Mesenchymal stem cell (in vitro differentiated cells and primary cell): ENCODE data around the gene CELSR1.
A peak's percentile ranks its signal among the peaks of the same experiment; 100 is the strongest.

Experiments used
- DNase-seq: peaks from one replicate; pipeline ENCODE4 v3.0.0-alpha.2; 2013
- H2AFZ ChIP-seq: one replicate; pipeline ENCODE4 v1.6.1; 2013; ENCODE audit warnings: low read depth, mild to moderate bottlenecking, control low read depth, inconsistent platforms, low read length, moderate library complexity
- H2AK5ac ChIP-seq: 2 replicates; pipeline ENCODE4 v1.6.1; 2013; ENCODE audit warnings: low read length, moderate library complexity, mild to moderate bottlenecking, inconsistent platforms; ENCODE audit not compliant: severe bottlenecking
- H2BK120ac ChIP-seq: one replicate; pipeline ENCODE4 v1.6.1; 2013; ENCODE audit warnings: low read depth, mild to moderate bottlenecking, inconsistent platforms, low read length, moderate library complexity
- H2BK12ac ChIP-seq, 2 experiments: one replicate each; pipeline ENCODE4 v1.6.1; 2013; ENCODE audit warnings: inconsistent platforms in 2 of 2, low read length in 2 of 2, mild to moderate bottlenecking in 2 of 2, moderate library complexity in 2 of 2, control low read depth in 1 of 2
- H2BK15ac ChIP-seq: one replicate; pipeline ENCODE4 v1.6.1; 2013; ENCODE audit warnings: mild to moderate bottlenecking, low read depth, inconsistent platforms; ENCODE audit not compliant: poor library complexity, severe bottlenecking
- H2BK5ac ChIP-seq: 2 replicates; pipeline ENCODE4 v1.6.1; 2013; ENCODE audit warnings: low read depth, mild to moderate bottlenecking, low read length, control low read depth, inconsistent platforms; ENCODE audit not compliant: poor library complexity, severe bottlenecking
- H3K14ac ChIP-seq, 2 experiments: one replicate each; pipeline ENCODE4 v1.6.1; 2013; ENCODE audit warnings: inconsistent platforms in 2 of 2, low read length in 2 of 2, control low read depth in 1 of 2, mild to moderate bottlenecking in 1 of 2, moderate library complexity in 1 of 2
- H3K18ac ChIP-seq, 2 experiments: one replicate each; pipeline ENCODE4 v1.6.1; 2013; ENCODE audit warnings: inconsistent platforms in 2 of 2, low read length in 2 of 2, control low read depth in 1 of 2, low read depth in 1 of 2, mild to moderate bottlenecking in 1 of 2
- H3K23ac ChIP-seq, 2 experiments: one replicate each; pipeline ENCODE4 v1.6.1; 2013; ENCODE audit warnings: inconsistent platforms in 2 of 2, low read length in 2 of 2, mild to moderate bottlenecking in 2 of 2, moderate library complexity in 2 of 2, control low read depth in 1 of 2
- H3K27ac ChIP-seq: 2 replicates; pipeline ENCODE4 v1.5.1; 2013; ENCODE audit warnings: mild to moderate bottlenecking, moderate library complexity, low read length, control low read depth, inconsistent platforms; ENCODE audit not compliant: poor library complexity, severe bottlenecking
- H3K27me3 ChIP-seq, 2 experiments: 2 replicates each; pipeline versions ENCODE4 v1.6.1 to v1.7.0; 2013; ENCODE audit warnings: low read length in 2 of 2, mild to moderate bottlenecking in 2 of 2, moderate library complexity in 2 of 2, control low read depth in 1 of 2, inconsistent platforms in 1 of 2; ENCODE audit not compliant: control insufficient read depth in 1 of 2, insufficient read depth in 1 of 2
- H3K36me3 ChIP-seq, 2 experiments: 2 replicates each; pipeline versions ENCODE4 v1.6.1 to v1.7.0; 2013; ENCODE audit warnings: low read length in 2 of 2, control low read depth in 1 of 2, inconsistent platforms in 1 of 2, low read depth in 1 of 2, mild to moderate bottlenecking in 1 of 2; ENCODE audit not compliant: insufficient read depth in 2 of 2, control insufficient read depth in 1 of 2
- H3K4ac ChIP-seq, 2 experiments: one replicate each; pipeline ENCODE4 v1.6.1; 2013; ENCODE audit warnings: inconsistent platforms in 2 of 2, low read length in 2 of 2, mild to moderate bottlenecking in 2 of 2, moderate library complexity in 2 of 2, control low read depth in 1 of 2, low read depth in 1 of 2
- H3K4me1 ChIP-seq: 2 replicates; pipeline ENCODE4 v1.6.1; 2013; ENCODE audit warnings: low read depth, low read length, control low read depth; ENCODE audit not compliant: control insufficient read depth, insufficient read depth
- H3K4me2 ChIP-seq: 2 replicates; pipeline ENCODE4 v1.6.1; 2013; ENCODE audit warnings: low read length, mild to moderate bottlenecking, inconsistent platforms; ENCODE audit not compliant: poor library complexity, severe bottlenecking
- H3K4me3 ChIP-seq, 2 experiments: 2 replicates each; pipeline versions ENCODE4 v1.5.1 to v1.7.0; 2013; ENCODE audit warnings: low read length in 2 of 2, mild to moderate bottlenecking in 2 of 2, control low read depth in 1 of 2, low read depth in 1 of 2; ENCODE audit not compliant: insufficient read depth in 1 of 2
- H3K79me1 ChIP-seq: replicated peaks from 2 replicates; pipeline ENCODE4 v1.6.1; 2013; ENCODE audit warnings: mild to moderate bottlenecking, control low read depth, low read length, inconsistent platforms; ENCODE audit not compliant: poor library complexity, severe bottlenecking
- H3K9ac ChIP-seq: 2 replicates; pipeline ENCODE4 v1.7.0; 2013; ENCODE audit warnings: mild to moderate bottlenecking, low read length, moderate library complexity
- H3K9me3 ChIP-seq: 2 replicates; pipeline ENCODE4 v1.7.0; 2013; ENCODE audit warnings: mild to moderate bottlenecking, low read length; ENCODE audit not compliant: control insufficient read depth
- H4K8ac ChIP-seq: one replicate; pipeline ENCODE4 v1.6.1; 2013; ENCODE audit warnings: inconsistent platforms, mild to moderate bottlenecking, low read length, moderate library complexity
- H4K91ac ChIP-seq: one replicate; pipeline ENCODE4 v1.6.1; 2013; ENCODE audit warnings: mild to moderate bottlenecking, low read length, inconsistent platforms
- WGBS: methylation state at CpG from one replicate; pipeline ENCODE4 v1.1.7; 2013; ENCODE audit warnings: mixed read lengths; 5-methylcytosine and 5-hydroxymethylcytosine counted together

The CELSR1 gene

DNA sequence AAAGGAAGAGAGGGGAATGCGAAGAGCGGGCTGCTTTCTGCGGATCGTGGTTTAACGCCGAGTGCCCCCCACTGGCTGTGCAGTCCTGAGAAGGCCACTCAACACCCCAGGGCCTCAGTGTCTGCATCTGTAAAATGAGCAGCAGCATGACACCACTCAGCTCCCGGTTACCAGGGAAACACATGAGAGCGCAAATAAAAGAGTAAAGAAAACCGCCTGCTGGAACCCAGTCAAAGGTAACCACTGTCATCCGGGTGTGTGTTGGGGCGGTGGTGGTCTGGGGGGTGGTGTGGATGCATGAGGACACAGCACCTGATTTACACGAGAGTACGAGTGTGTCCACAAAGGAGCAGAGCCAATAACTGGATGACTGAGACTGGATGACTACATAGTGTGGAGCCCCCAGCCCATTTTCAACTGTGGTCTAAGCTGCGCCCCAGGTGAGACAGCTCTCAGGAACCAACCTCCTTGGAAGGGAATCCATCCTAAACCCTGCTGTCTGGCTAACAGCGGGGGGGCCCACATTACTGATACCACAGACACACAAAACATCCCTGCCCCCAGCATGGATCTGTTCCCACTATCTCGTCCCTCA, 5.7 kb downstream of the CELSR1 start:
- Histone ChIP-seq H4K91ac (no peak overlapping the region), H3K23ac (no peak overlapping the region), H3K4me2 (no peak overlapping the region), H3K27ac (no peak overlapping the region), H2AK5ac (no peak overlapping the region), H2BK5ac (no peak overlapping the region), H2BK12ac (no peak overlapping the region), H3K4me1 (peaks cover 37% of the 10 kb centered on the region), H3K9ac (no peak overlapping the region), H3K4me3 (no peak overlapping the region), H2BK120ac (no peak overlapping the region), H3K27me3 (peaks cover 4 to 28% of the 10 kb centered on the region in 2 experiments), H3K18ac (no peak overlapping the region), H4K8ac (no peak overlapping the region), H2BK15ac (no peak overlapping the region), H3K9me3 (no peaks in the 10 kb centered on the region), H3K14ac (no peak overlapping the region), H2AFZ (no peak overlapping the region), H3K79me1 (peaks cover 40% of the 10 kb centered on the region), H3K4ac (no peak overlapping the region), H3K36me3 (peaks cover 0 to 34% of the 10 kb centered on the region in 2 experiments)
- no peak for DNase-seq
- 94% methylated on average over 15 of the region's 16 CpGs for WGBS

DNA sequence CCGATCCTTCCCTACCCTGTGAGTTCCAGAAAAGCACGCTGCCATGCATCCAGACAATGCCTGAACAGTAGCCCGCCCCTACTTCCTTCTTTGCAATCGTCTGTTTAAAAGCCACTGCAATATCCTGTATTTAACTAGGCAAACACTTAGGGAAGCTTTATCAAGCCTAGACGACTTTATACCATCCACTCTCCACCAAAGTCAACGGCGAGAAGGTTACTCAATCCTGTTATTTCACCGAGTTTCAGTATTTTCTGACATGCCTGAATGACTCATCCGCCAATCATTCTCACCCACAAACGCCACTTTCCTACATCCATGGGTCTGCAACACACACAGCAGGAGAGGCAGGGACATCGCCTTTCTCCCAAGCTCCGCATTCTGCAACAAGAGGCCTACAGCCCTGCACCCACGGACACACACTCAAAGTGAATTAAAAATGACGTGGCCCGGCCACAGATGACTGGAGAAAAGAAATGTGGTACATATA, 9.3 kb downstream of the CELSR1 start:
- no peak overlapping the region for H3K14ac ChIP-seq

DNA sequence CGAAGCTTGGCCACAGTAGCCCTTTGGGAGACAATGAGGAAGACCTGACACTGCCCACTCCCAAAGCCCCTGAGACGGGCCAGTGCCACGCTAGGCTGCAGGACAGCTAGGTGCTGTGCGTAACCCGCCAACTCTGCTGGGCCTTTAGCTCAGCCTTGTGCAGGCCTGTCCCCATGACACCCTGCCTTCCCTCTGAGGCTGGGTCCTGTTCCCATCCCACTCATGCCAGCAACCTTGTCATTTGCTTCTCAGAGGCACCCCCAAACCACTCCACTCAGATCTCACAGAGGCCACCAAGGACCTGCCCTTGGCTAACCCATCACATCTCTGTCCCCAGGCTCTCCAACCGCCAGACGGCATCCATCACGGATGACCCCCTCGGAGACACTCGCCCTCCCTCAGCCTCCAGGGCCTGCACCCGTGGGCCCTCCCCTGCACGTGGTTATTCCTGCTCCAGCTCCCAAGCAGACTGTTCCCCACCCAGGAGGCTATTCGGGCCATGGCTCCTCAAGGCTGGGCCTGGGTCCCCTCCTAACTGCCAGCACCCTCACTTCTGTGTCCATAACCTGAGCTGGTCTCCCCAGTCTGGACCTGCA, 11.1 kb downstream of the CELSR1 start:
- Histone ChIP-seq H3K23ac (no peak overlapping the region), H4K8ac (no peak overlapping the region), H3K4me3 (no peak overlapping the region), H3K27me3 (peaks cover 0 to 35% of the 10 kb centered on the region in 2 experiments), H3K4me2 (no peak overlapping the region), H2AK5ac (no peak overlapping the region), H3K18ac (no peak overlapping the region), H3K79me1 (peaks cover 39% of the 10 kb centered on the region), H3K27ac (no peak overlapping the region), H2AFZ (no peak overlapping the region), H3K14ac (no peak overlapping the region), H3K36me3 (peaks cover 0 to 15% of the 10 kb centered on the region in 2 experiments), H2BK120ac (no peak overlapping the region), H2BK15ac (no peak overlapping the region), H3K9ac (no peak overlapping the region), H3K4me1 (peaks cover 22% of the 10 kb centered on the region), H2BK12ac (no peak overlapping the region), H4K91ac (no peak overlapping the region), H2BK5ac (no peak overlapping the region), H3K9me3 (no peaks in the 10 kb centered on the region), H3K4ac (no peak overlapping the region)
- DNase-seq, result no peak
- 92% methylated on average over 12 of the region's 13 CpGs for WGBS

More for the DNA sequence above, 9.3 kb downstream of the CELSR1 start:
- Histone ChIP-seq H2AFZ (no peak overlapping the region), H2BK120ac (no peak overlapping the region), H3K9ac (no peak overlapping the region), H3K4me2 (peak overlapping the region; percentile 10), H2AK5ac (no peak overlapping the region), H4K91ac (no peak overlapping the region), H4K8ac (no peak overlapping the region), H3K27ac (peak overlapping the region; percentile 65), H2BK5ac (no peak overlapping the region), H3K9me3 (no peaks in the 10 kb centered on the region), H2BK15ac (no peak overlapping the region), H3K36me3 (peaks cover 0 to 16% of the 10 kb centered on the region in 2 experiments), H3K4me1 (peaks cover 33% of the 10 kb centered on the region), H3K4ac (no peak overlapping the region), H2BK12ac (no peak overlapping the region), H3K27me3 (peaks cover 0 to 35% of the 10 kb centered on the region in 2 experiments), H3K79me1 (peaks cover 38% of the 10 kb centered on the region), H3K23ac (no peak overlapping the region), H3K18ac (no peak overlapping the region), H3K4me3 (no peak overlapping the region)
- 53% methylated on average over 12 of the region's 15 CpGs for WGBS
- peak; percentile 53 for DNase-seq

DNA sequence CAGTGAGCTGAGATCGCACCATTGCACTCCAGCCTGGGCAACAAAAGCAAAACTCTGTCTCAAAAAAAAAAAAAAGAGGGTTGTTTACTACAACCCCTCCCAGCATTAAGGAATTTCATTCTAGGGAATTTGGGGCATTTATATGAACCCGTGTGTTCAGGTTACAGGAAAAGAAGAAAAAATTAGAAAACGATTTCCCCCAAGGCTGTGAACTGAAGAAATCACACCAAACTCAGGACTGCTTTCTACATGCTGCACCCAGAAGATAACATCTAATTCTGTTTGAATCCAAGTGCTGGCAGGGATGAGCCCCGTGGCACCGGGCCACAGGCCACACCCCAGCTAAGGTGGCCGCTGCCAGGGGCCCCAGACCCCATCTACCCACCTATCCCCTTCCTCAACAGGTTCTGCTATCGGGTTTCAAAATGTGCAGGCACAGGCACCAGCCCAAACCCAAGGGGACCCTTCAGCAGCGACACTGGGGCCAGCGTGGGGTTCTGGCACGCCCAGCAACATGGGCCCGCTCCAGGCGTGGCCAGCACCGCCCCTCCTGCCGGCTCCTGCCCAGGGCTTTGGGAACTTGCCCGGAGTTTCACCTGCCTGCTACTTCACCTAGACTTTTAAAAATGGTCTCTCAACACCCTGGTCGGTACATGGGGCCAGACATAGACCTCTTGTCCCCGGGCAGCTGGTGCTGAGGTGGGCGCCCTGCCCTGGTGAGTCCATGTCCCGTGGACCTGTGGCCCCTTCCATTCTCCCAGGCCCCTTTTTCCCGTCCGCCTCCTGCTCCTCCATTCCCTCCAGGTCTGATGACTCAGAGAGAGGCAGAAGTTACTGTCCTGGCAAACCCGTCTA, 11.8 kb downstream of the CELSR1 start:
- H3K18ac ChIP-seq, result no peak overlapping the region
- H3K4me1 ChIP-seq, result peaks cover 20% of the 10 kb centered on the region
- peaks cover 0 to 38% of the 10 kb centered on the region in 2 experiments for H3K27me3 ChIP-seq
- no peak overlapping the region for H2BK120ac ChIP-seq
- H3K79me1 ChIP-seq, result peaks cover 41% of the 10 kb centered on the region
- no peak overlapping the region for H3K23ac ChIP-seq
- H2BK15ac ChIP-seq, result no peak overlapping the region
- DNase-seq, result no peak
- no peak overlapping the region for H3K4me3 ChIP-seq
- no peak overlapping the region for H3K14ac ChIP-seq
- H3K36me3 ChIP-seq, result peaks cover 0 to 14% of the 10 kb centered on the region in 2 experiments
- H3K9me3 ChIP-seq, result no peaks in the 10 kb centered on the region
- H3K9ac ChIP-seq, result no peak overlapping the region
- 88% methylated on average over 22 of the region's 22 CpGs for WGBS
- no peak overlapping the region for H3K4ac ChIP-seq
- no peak overlapping the region for H2AFZ ChIP-seq
- H4K91ac ChIP-seq, result no peak overlapping the region
- H4K8ac ChIP-seq, result no peak overlapping the region
- H2BK12ac ChIP-seq, result no peak overlapping the region
- no peak overlapping the region for H2AK5ac ChIP-seq
- no peak overlapping the region for H3K4me2 ChIP-seq
- no peak overlapping the region for H3K27ac ChIP-seq
- H2BK5ac ChIP-seq, result no peak overlapping the region
